ENCODE measurements around the gene ADSS2. TPM values are rescaled to one million over a fixed set of nuclear protein-coding genes. Genes with fewer than 3 reads are reported as not detected.

ADSS2 gene
- total RNA-seq, 1 experiment from 2014 or later: 76.7 TPM

- Histone ChIP-seq H3K79me2 (ENCODE audit: low read depth) (peaks cover 93% of the 10 kb centered on the region), H4K20me1 (ENCODE audit: insufficient read depth) (no peaks in the 10 kb centered on the region; the same call in 1 of the 2 replicates), H3K4me1 (replicated peaks; ENCODE audit: insufficient read depth) (peaks cover 12% of the 10 kb centered on the region), H3K4me2 (no peak overlapping the region), H3K27ac (no peak overlapping the region), H2AFZ (no peak overlapping the region), H3K9me3 (ENCODE audit: insufficient read depth, low read depth) (no peaks in the 10 kb centered on the region), H3F3A (ENCODE audit: insufficient read depth, low read depth) (peaks cover under 1% of the 10 kb centered on the region), H3K27me3 (ENCODE audit: insufficient read depth, low read depth) (no peaks in the 10 kb centered on the region), H3K9me2 (ENCODE audit: insufficient read depth) (no peaks in the 10 kb centered on the region), H3K36me3 (ENCODE audit: low read depth) (peaks cover 14% of the 10 kb centered on the region; the same call in 1 of the 2 replicates), H3K4me3 (no peak overlapping the region)
- BruUV-seq (replicated peaks): no TSS peak
- intact Hi-C loops (cut with micrococcal nuclease; ENCODE audit: unreplicated experiment): no loop called here
- TF ChIP-seq EZH2 (IDR thresholded peaks at IDR 0.05; ENCODE audit: low read depth): no peak
- no peak for TF ChIP-seq CTCF (conservative IDR thresholded peaks at IDR 0.05)
- ChIA-PET CTCF (no interaction called here), POLR2A (ENCODE audit: unreplicated experiment) (no interaction called here)
- no peak for DNase-seq
These were observed 8.9 kb downstream of the ADSS2 start for GRCh38 chr1:244442850-244443249.

- POLR2A ChIA-PET (ENCODE audit: unreplicated experiment): no interaction called here
- CTCF ChIA-PET: no interaction called here
- H3K36me3 ChIP-seq (ENCODE audit: low read depth): peaks cover 22% of the 10 kb centered on the region
- H3K79me2 ChIP-seq (ENCODE audit: low read depth): peaks cover 65% of the 10 kb centered on the region
- no peaks in the 10 kb centered on the region for H3K9me3 ChIP-seq (ENCODE audit: insufficient read depth, low read depth)
- peaks cover 8% of the 10 kb centered on the region for H3F3A ChIP-seq (ENCODE audit: insufficient read depth, low read depth)
- intact Hi-C loops (cut with micrococcal nuclease; ENCODE audit: unreplicated experiment): no loop called here
- DNase-seq: no peak
- no peak overlapping the region for H3K4me3 ChIP-seq
- no peaks in the 10 kb centered on the region; the same call in 1 of the 2 replicates for H4K20me1 ChIP-seq (ENCODE audit: insufficient read depth)
- no peaks in the 10 kb centered on the region for H3K27me3 ChIP-seq (ENCODE audit: insufficient read depth, low read depth)
- no peak overlapping the region for H3K4me2 ChIP-seq
- H2AFZ ChIP-seq: no peak overlapping the region
- no peak overlapping the region for H3K27ac ChIP-seq
- no TSS peak for BruUV-seq (replicated peaks)
- no peaks in the 10 kb centered on the region for H3K9me2 ChIP-seq (ENCODE audit: insufficient read depth)
- H3K4me1 ChIP-seq (replicated peaks; ENCODE audit: insufficient read depth): peaks cover 30% of the 10 kb centered on the region
- TF ChIP-seq EZH2 (IDR thresholded peaks at IDR 0.05; ENCODE audit: low read depth) (no peak), CTCF (conservative IDR thresholded peaks at IDR 0.05) (no peak)
These were observed 12.2 kb downstream of the ADSS2 start for GRCh38 chr1:244439391-244440032.

GRCh38 chr1:244437086-244437468, 14.6 kb downstream of the ADSS2 start:
- CTCF ChIA-PET: no interaction called here

More at GRCh38 chr1:244437086-244437468, 14.6 kb downstream of the ADSS2 start:
- Histone ChIP-seq H3K36me3 (ENCODE audit: low read depth) (peaks cover 18% of the 10 kb centered on the region), H3K27me3 (ENCODE audit: insufficient read depth, low read depth) (no peaks in the 10 kb centered on the region), H3K4me3 (no peak overlapping the region), H3K79me2 (ENCODE audit: low read depth) (peaks cover 43% of the 10 kb centered on the region), H4K20me1 (ENCODE audit: insufficient read depth) (no peaks in the 10 kb centered on the region), H3F3A (ENCODE audit: insufficient read depth, low read depth) (peaks cover 11% of the 10 kb centered on the region), H3K4me2 (peak overlapping the region; percentile 7), H3K9me2 (ENCODE audit: insufficient read depth) (no peaks in the 10 kb centered on the region), H3K9me3 (ENCODE audit: insufficient read depth, low read depth) (no peaks in the 10 kb centered on the region), H3K27ac (peak overlapping the region; percentile 51), H3K4me1 (replicated peaks; ENCODE audit: insufficient read depth) (peaks cover 30% of the 10 kb centered on the region), H2AFZ (no peak overlapping the region)
- BruUV-seq (replicated peaks): no TSS peak
- no peak for DNase-seq
- no peak for TF ChIP-seq EZH2 (IDR thresholded peaks at IDR 0.05; ENCODE audit: low read depth)
- TF ChIP-seq CTCF (conservative IDR thresholded peaks at IDR 0.05): no peak
- intact Hi-C loops (cut with micrococcal nuclease; ENCODE audit: unreplicated experiment): no loop called here
- POLR2A ChIA-PET (ENCODE audit: unreplicated experiment): no interaction called here

Measured in PC-9 (cell line).